ENCODE data around the gene GNAQ. TPM values are rescaled to one million over a fixed set of nuclear protein-coding genes. Genes with fewer than 3 reads are reported as not detected.

Gene GNAQ
- total RNA-seq, 1 donor from 2014 or later, result 46.9 TPM

DNA sequence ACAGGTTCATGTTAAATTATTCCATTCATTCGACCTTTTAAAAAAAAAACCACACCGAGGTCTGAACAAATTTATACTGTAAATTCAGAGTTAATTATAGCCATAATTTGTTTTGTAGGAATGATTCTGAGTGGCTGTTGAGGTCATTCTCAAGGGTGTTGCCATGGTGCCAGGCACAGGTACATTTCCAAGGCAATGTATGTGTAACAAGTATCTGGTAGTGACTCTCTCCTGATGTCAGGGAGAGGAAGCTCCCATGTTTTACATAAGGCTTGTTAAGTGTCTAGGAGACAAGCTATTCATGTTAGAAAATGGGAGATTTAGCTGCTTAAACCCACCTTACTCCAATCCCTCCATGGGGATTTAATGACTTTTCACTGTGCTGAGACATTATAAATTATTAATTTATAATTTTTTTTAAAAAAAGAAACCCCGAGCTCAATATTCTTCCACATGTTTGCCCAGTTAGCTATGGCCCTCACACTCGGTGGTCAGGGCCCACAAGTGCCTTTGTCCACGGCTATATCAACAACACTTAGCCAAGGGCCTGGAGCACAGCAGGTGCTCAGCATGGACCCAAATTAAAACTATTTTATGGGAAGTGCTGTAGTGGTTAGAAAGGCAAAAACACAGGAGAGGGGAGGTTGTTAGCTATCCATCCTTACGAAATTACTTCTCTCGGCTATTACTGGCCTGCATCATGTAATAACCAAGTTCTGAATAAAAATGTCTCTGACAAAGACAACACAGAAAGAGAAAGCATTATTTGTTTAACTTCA lies 228.9 kb downstream of the GNAQ start:
- Mint-ChIP-seq H3K36me3 (peaks cover 4% of the 10 kb centered on the region), H3K4me1 (peaks cover 3% of the 10 kb centered on the region), H3K27me3 (ENCODE audit: low read depth) (no peaks in the 10 kb centered on the region), H3K4me3 (no peak overlapping the region), H3K9me3 (no peaks in the 10 kb centered on the region), H3K27ac (no peak overlapping the region)
- TF ChIP-seq, protein P1, sequence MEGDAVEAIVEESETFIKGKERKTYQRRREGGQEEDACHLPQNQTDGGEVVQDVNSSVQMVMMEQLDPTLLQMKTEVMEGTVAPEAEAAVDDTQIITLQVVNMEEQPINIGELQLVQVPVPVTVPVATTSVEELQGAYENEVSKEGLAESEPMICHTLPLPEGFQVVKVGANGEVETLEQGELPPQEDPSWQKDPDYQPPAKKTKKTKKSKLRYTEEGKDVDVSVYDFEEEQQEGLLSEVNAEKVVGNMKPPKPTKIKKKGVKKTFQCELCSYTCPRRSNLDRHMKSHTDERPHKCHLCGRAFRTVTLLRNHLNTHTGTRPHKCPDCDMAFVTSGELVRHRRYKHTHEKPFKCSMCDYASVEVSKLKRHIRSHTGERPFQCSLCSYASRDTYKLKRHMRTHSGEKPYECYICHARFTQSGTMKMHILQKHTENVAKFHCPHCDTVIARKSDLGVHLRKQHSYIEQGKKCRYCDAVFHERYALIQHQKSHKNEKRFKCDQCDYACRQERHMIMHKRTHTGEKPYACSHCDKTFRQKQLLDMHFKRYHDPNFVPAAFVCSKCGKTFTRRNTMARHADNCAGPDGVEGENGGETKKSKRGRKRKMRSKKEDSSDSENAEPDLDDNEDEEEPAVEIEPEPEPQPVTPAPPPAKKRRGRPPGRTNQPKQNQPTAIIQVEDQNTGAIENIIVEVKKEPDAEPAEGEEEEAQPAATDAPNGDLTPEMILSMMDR (IDR thresholded peaks at IDR 0.05; ENCODE audit: unreplicated experiment), result no peak
- no peak for DNase-seq (ENCODE audit: low spot score in 2 of 2, unreplicated experiment in 2 of 2)

DNA sequence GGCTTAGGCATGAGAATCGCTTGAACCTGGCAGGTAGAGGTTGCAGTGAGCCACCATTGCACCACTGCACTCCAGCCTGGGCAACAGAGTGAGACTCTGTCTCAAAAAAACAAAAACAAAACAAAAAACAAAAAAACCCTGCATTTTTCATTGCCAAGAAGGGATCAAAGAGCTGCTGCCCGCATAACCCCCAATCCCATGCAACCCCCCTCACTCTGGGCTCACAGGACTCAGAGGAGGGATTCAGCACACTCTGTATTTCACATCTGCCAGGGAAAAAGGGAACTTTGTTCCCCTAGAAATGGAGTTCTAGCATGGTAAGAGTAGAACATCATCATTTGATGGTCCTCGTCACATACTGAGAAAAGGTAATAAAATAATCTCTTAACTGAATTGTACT lies 229.5 kb downstream of the GNAQ start:
- DNase-seq (ENCODE audit: low spot score in 2 of 2, unreplicated experiment in 2 of 2), result no peak
- Mint-ChIP-seq H3K36me3 (peaks cover 4% of the 10 kb centered on the region), H3K27ac (no peak overlapping the region), H3K27me3 (ENCODE audit: low read depth) (no peaks in the 10 kb centered on the region), H3K4me3 (no peak overlapping the region), H3K4me1 (peaks cover 3% of the 10 kb centered on the region), H3K9me3 (no peaks in the 10 kb centered on the region)
- TF ChIP-seq, protein P1 (IDR thresholded peaks at IDR 0.05; ENCODE audit: unreplicated experiment), result no peak

DNA sequence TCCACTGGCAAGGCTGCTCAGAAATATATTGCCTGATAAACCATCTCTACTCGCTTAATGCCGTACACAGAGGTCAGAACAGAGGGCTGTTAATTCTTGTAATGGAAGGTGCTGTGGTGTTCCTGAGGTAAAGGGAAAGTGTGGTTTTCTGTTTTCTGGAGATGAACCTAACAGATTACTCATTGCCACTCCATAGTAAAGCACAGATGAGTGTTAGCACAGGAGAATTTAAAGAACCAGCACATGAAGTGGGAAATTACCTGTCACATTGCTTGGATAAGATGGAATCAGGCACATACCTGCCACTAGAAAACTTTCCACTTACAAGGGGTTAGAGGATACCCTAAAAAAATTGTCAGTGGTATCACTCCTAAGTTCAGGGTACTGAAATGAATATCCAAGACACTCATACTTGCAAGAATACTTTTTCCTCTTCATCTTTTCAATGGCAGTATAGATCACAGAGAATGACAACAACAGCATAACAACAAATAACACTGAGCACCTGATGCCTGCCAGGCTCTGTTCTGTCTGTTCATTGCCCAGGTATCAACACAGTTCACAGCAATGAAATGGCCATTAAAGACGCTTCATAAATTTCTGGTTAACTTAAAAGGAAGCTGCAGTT lies 230.6 kb downstream of the GNAQ start:
- Mint-ChIP-seq H3K4me1 (peaks cover 3% of the 10 kb centered on the region), H3K27me3 (ENCODE audit: low read depth) (no peaks in the 10 kb centered on the region), H3K9me3 (no peaks in the 10 kb centered on the region), H3K27ac (no peak overlapping the region), H3K4me3 (no peak overlapping the region), H3K36me3 (no peaks in the 10 kb centered on the region)
- TF ChIP-seq, protein P1 (IDR thresholded peaks at IDR 0.05; ENCODE audit: unreplicated experiment), result no peak
- DNase-seq (ENCODE audit: low spot score in 2 of 2, unreplicated experiment in 2 of 2), result no peak

DNA sequence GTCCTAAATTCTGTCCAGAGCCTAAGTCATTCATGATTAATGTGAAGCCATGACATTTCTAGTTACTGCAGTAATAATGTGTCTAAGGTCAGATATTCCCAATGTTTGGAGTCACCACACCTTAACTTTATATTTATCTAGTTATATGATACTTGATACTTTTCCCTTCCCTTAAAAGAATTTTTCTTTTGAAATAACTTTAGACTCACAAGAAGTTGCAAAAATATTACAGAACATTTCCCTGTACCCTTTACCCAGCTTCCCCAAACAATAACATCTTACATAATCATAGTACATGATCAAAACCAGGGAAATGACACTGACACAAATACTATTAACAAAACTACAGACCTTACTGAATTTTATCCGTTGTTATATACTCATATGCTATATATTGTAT lies 233.5 kb downstream of the GNAQ start:
- no peaks in the 10 kb centered on the region for H3K9me3 Mint-ChIP-seq
- DNase-seq (ENCODE audit: low spot score in 2 of 2, unreplicated experiment in 2 of 2), result no peak
- TF ChIP-seq, protein P1 (IDR thresholded peaks at IDR 0.05; ENCODE audit: unreplicated experiment), result no peak
- H3K4me1 Mint-ChIP-seq, result no peaks in the 10 kb centered on the region
- peaks cover 7% of the 10 kb centered on the region for H3K36me3 Mint-ChIP-seq
- no peak overlapping the region for H3K27ac Mint-ChIP-seq
- H3K27me3 Mint-ChIP-seq (ENCODE audit: low read depth), result no peaks in the 10 kb centered on the region
- no peak overlapping the region for H3K4me3 Mint-ChIP-seq

DNA sequence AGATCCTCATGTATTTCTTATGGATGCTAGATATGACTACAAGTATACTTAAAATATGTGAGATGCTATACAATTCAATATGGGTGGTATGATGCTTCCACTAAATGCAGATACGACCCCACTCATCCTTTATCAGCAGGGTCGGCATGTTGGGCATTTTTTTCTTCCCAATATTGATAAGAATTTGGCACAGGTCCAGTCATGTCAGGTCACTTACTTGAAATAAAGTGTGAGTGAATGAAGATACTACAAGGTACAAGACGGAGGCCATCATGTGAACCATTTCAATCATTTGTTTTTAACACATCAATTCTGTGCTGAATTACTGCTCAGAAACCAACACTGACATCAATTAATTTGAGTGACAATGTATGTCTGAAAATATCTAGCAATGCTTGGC lies 236.6 kb downstream of the GNAQ start:
- H3K9me3 Mint-ChIP-seq, result no peaks in the 10 kb centered on the region
- H3K36me3 Mint-ChIP-seq, result peaks cover 15% of the 10 kb centered on the region
- H3K4me1 Mint-ChIP-seq, result no peaks in the 10 kb centered on the region
- TF ChIP-seq, protein P1 (IDR thresholded peaks at IDR 0.05; ENCODE audit: unreplicated experiment), result no peak
- no peak overlapping the region for H3K4me3 Mint-ChIP-seq
- no peak for DNase-seq (ENCODE audit: low spot score in 2 of 2, unreplicated experiment in 2 of 2)
- no peaks in the 10 kb centered on the region for H3K27me3 Mint-ChIP-seq (ENCODE audit: low read depth)
- no peak overlapping the region for H3K27ac Mint-ChIP-seq
